ENCODE results near the gene TNNC2. TPM values are rescaled to one million over a fixed set of nuclear protein-coding genes. Genes with fewer than 3 reads are reported as not detected.
"Not testable (repeated sequence)": the region's sequence is repeated elsewhere in the genome, so short reads cannot be mapped to it uniquely, and the experiment has no call there.

Gene TNNC2
- total RNA-seq: 1 to 10 TPM in 1 of 2 donors, under 1 TPM in 1; 0.99 to 5.5 TPM
- total RNA-seq: 0.46 to 1.1 reads per million in 2 donors

GRCh38 chr20:45827030-45827652 lies at the start of gene TNNC2:
TNNC2 (minus strand) TSS chr20:45827312; CDS start chr20:45827248, 64 bp downstream.
- H3K36me3 Mint-ChIP-seq (ENCODE audit: low read depth): peaks cover 4% of the 10 kb centered on the region
- peaks cover 13% of the 10 kb centered on the region for H3K4me1 Mint-ChIP-seq
- no peaks in the 10 kb centered on the region for H3K9me3 ChIP-seq (ENCODE audit: control insufficient read depth, low read length, poor library complexity, severe bottlenecking)
- no peak within 1 kb of the TSS for H3K27ac Mint-ChIP-seq
- no peak for DNase-seq
- H3K27me3 Mint-ChIP-seq: peaks cover 14% of the 10 kb centered on the region
- no peak for ATAC-seq
- H3K4me3 Mint-ChIP-seq: no peak within 1 kb of the TSS

- Mint-ChIP-seq H3K27ac (no peak overlapping the region), H3K36me3 (ENCODE audit: low read depth) (peaks cover 4% of the 10 kb centered on the region), H3K4me1 (peaks cover 4% of the 10 kb centered on the region), H3K4me3 (no peak overlapping the region), H3K27me3 (no peaks in the 10 kb centered on the region)
- DNase-seq (no peak), ATAC-seq (no peak)
- no peaks in the 10 kb centered on the region for H3K9me3 ChIP-seq (ENCODE audit: control insufficient read depth, low read length, poor library complexity, severe bottlenecking)
Observed at GRCh38 chr20:45874576-45874975, 47.5 kb upstream of the TNNC2 start.

- not testable (repeated sequence) for H3K27ac Mint-ChIP-seq; H3K36me3 Mint-ChIP-seq (ENCODE audit: low read depth); H3K4me3 Mint-ChIP-seq; ATAC-seq; H3K27me3 Mint-ChIP-seq; DNase-seq; H3K9me3 ChIP-seq (ENCODE audit: control insufficient read depth, low read length, poor library complexity, severe bottlenecking); H3K4me1 Mint-ChIP-seq
Observed at GRCh38 chr20:45874104-45874481, 47.0 kb upstream of the TNNC2 start.

GRCh38 chr20:45873409-45874103 lies 46.4 kb upstream of the TNNC2 start:
- Mint-ChIP-seq H3K27me3 (no peaks in the 10 kb centered on the region), H3K36me3 (ENCODE audit: low read depth) (peaks cover 4% of the 10 kb centered on the region), H3K27ac (no peak overlapping the region), H3K4me1 (peaks cover 4% of the 10 kb centered on the region), H3K4me3 (no peak overlapping the region)
- H3K9me3 ChIP-seq (ENCODE audit: control insufficient read depth, low read length, poor library complexity, severe bottlenecking): no peaks in the 10 kb centered on the region
- ATAC-seq (no peak), DNase-seq (no peak)

GRCh38 chr20:45872626-45873025 lies 45.5 kb upstream of the TNNC2 start:
- no peak overlapping the region for H3K4me3 Mint-ChIP-seq
- H3K4me1 Mint-ChIP-seq: peaks cover 7% of the 10 kb centered on the region
- no peak overlapping the region for H3K27ac Mint-ChIP-seq
- H3K36me3 Mint-ChIP-seq (ENCODE audit: low read depth): peaks cover 4% of the 10 kb centered on the region
- DNase-seq: no peak
- no peaks in the 10 kb centered on the region for H3K9me3 ChIP-seq (ENCODE audit: control insufficient read depth, low read length, poor library complexity, severe bottlenecking)
- H3K27me3 Mint-ChIP-seq: no peaks in the 10 kb centered on the region
- ATAC-seq: no peak

GRCh38 chr20:45867819-45868176 lies 40.7 kb upstream of the TNNC2 start:
- ATAC-seq (no peak), DNase-seq (no peak)
- Mint-ChIP-seq H3K4me3 (no peak overlapping the region), H3K27ac (no peak overlapping the region), H3K36me3 (ENCODE audit: low read depth) (peaks cover 4% of the 10 kb centered on the region), H3K4me1 (peaks cover 9% of the 10 kb centered on the region), H3K27me3 (no peaks in the 10 kb centered on the region)
- no peaks in the 10 kb centered on the region for H3K9me3 ChIP-seq (ENCODE audit: control insufficient read depth, low read length, poor library complexity, severe bottlenecking)

- H3K9me3 ChIP-seq (ENCODE audit: control insufficient read depth, low read length, poor library complexity, severe bottlenecking): no peaks in the 10 kb centered on the region
- DNase-seq: no peak
- no peak for ATAC-seq
- no peak overlapping the region for H3K4me3 Mint-ChIP-seq
- no peaks in the 10 kb centered on the region for H3K27me3 Mint-ChIP-seq
- H3K4me1 Mint-ChIP-seq: peaks cover 8% of the 10 kb centered on the region
- H3K36me3 Mint-ChIP-seq (ENCODE audit: low read depth): peaks cover 3% of the 10 kb centered on the region
- H3K27ac Mint-ChIP-seq: no peak overlapping the region
Observed at GRCh38 chr20:45867136-45867818, 40.2 kb upstream of the TNNC2 start.

- Mint-ChIP-seq H3K27me3 (no peaks in the 10 kb centered on the region), H3K4me1 (peaks cover 5% of the 10 kb centered on the region)
Observed at GRCh38 chr20:45866454-45866853, 39.3 kb upstream of the TNNC2 start.

GRCh38 chr20:45863543-45864470 lies 36.7 kb upstream of the TNNC2 start:
- no peak for DNase-seq
- Mint-ChIP-seq H3K36me3 (ENCODE audit: low read depth) (no peaks in the 10 kb centered on the region), H3K4me1 (peaks cover 19% of the 10 kb centered on the region), H3K4me3 (no peak overlapping the region), H3K27me3 (no peaks in the 10 kb centered on the region), H3K27ac (no peak overlapping the region)
- no peaks in the 10 kb centered on the region for H3K9me3 ChIP-seq (ENCODE audit: control insufficient read depth, low read length, poor library complexity, severe bottlenecking)
- ATAC-seq: no peak

More at GRCh38 chr20:45866454-45866853, 39.3 kb upstream of the TNNC2 start:
- no peak overlapping the region for H3K4me3 Mint-ChIP-seq
- ATAC-seq (no peak), DNase-seq (no peak)
- no peaks in the 10 kb centered on the region for H3K9me3 ChIP-seq (ENCODE audit: control insufficient read depth, low read length, poor library complexity, severe bottlenecking)
- no peak overlapping the region for H3K27ac Mint-ChIP-seq
- H3K36me3 Mint-ChIP-seq (ENCODE audit: low read depth): no peaks in the 10 kb centered on the region

GRCh38 chr20:45861221-45862075 lies 34.3 kb upstream of the TNNC2 start:
- Mint-ChIP-seq H3K27me3 (no peaks in the 10 kb centered on the region), H3K4me3 (no peak overlapping the region), H3K36me3 (ENCODE audit: low read depth) (no peaks in the 10 kb centered on the region), H3K4me1 (peaks cover 30% of the 10 kb centered on the region), H3K27ac (no peak overlapping the region)
- no peak for DNase-seq
- no peaks in the 10 kb centered on the region for H3K9me3 ChIP-seq (ENCODE audit: control insufficient read depth, low read length, poor library complexity, severe bottlenecking)
- ATAC-seq: no peak

- Mint-ChIP-seq H3K27ac (no peak overlapping the region), H3K27me3 (no peaks in the 10 kb centered on the region), H3K4me1 (peaks cover 37% of the 10 kb centered on the region), H3K36me3 (ENCODE audit: low read depth) (no peaks in the 10 kb centered on the region), H3K4me3 (peak overlapping the region; percentile 26)
- no peaks in the 10 kb centered on the region for H3K9me3 ChIP-seq (ENCODE audit: control insufficient read depth, low read length, poor library complexity, severe bottlenecking)
- DNase-seq (no peak), ATAC-seq (no peak)
Observed at GRCh38 chr20:45860560-45861220, 33.6 kb upstream of the TNNC2 start.

- DNase-seq (no peak), ATAC-seq (no peak)
- no peaks in the 10 kb centered on the region for H3K9me3 ChIP-seq (ENCODE audit: control insufficient read depth, low read length, poor library complexity, severe bottlenecking)
- Mint-ChIP-seq H3K27me3 (no peaks in the 10 kb centered on the region), H3K36me3 (ENCODE audit: low read depth) (no peaks in the 10 kb centered on the region), H3K27ac (no peak overlapping the region), H3K4me3 (no peak overlapping the region), H3K4me1 (peaks cover 39% of the 10 kb centered on the region)
Observed at GRCh38 chr20:45859916-45860315, 32.8 kb upstream of the TNNC2 start.
